Renal pelvis (tissue), 4 donors: ENCODE measurements around the gene MAP1LC3B. TPM values are rescaled to one million over a fixed set of nuclear protein-coding genes. Genes with fewer than 3 reads are reported as not detected.
"Not testable (repeated sequence)": the region's sequence is repeated elsewhere in the genome, so short reads cannot be mapped to it uniquely, and the experiment has no call there.

Source experiments
- DNase-seq: peaks from one replicate; pipeline ENCODE4 v3.0.0-alpha.2; 2013
- polyA plus RNA-seq, 3 donors: library from polyadenylated mRNA; unstranded; fragments of 120-200 nt; gene quantifications; one replicate each; pipeline ENCODE4 v1.2.1, GENCODE V29; 2013; ENCODE audit not compliant: insufficient read length in 3 of 3

Gene MAP1LC3B
- polyA plus RNA-seq, 3 donors = 59.2 to 61.7 (median 60.5) TPM

- DNase-seq = no peak
Measured at GRCh38 chr16:87356491-87356853, 35.7 kb upstream of the MAP1LC3B start.

GRCh38 chr16:87358250-87358649 is 33.9 kb upstream of the MAP1LC3B start:
- no peak for DNase-seq

GRCh38 chr16:87358696-87359095 is 33.4 kb upstream of the MAP1LC3B start:
- no peak for DNase-seq

GRCh38 chr16:87359121-87359520 is 33.0 kb upstream of the MAP1LC3B start:
- no peak for DNase-seq

- no peak for DNase-seq
Measured at GRCh38 chr16:87360862-87361610, 31.1 kb upstream of the MAP1LC3B start.

GRCh38 chr16:87361916-87362619 is 30.1 kb upstream of the MAP1LC3B start:
- no peak for DNase-seq

- not testable (repeated sequence) for DNase-seq
Measured at GRCh38 chr16:87362828-87363559, 29.1 kb upstream of the MAP1LC3B start.

GRCh38 chr16:87363771-87364455 is 28.2 kb upstream of the MAP1LC3B start:
- DNase-seq = no peak

GRCh38 chr16:87365021-87365713 is 27.0 kb upstream of the MAP1LC3B start:
- DNase-seq = no peak

- no peak for DNase-seq
Measured at GRCh38 chr16:87366288-87366687, 25.8 kb upstream of the MAP1LC3B start.

GRCh38 chr16:87366930-87367329 is 25.2 kb upstream of the MAP1LC3B start:
- no peak for DNase-seq

GRCh38 chr16:87367529-87367928 is 24.6 kb upstream of the MAP1LC3B start:
- DNase-seq = no peak

GRCh38 chr16:87368029-87368770 is 23.9 kb upstream of the MAP1LC3B start:
- no peak for DNase-seq

- DNase-seq = no peak
Measured at GRCh38 chr16:87369117-87369765, 22.9 kb upstream of the MAP1LC3B start.

- no peak for DNase-seq
Measured at GRCh38 chr16:87369796-87370719, 22.1 kb upstream of the MAP1LC3B start.

GRCh38 chr16:87371261-87371866 is 20.8 kb upstream of the MAP1LC3B start:
- no peak for DNase-seq

- DNase-seq = no peak
Measured at GRCh38 chr16:87372305-87372704, 19.8 kb upstream of the MAP1LC3B start.

GRCh38 chr16:87374313-87374712 is 17.8 kb upstream of the MAP1LC3B start:
- DNase-seq = no peak
